ENCODE measurements around the gene ELP4.
A peak's percentile ranks its signal among the peaks of the same experiment; 100 is the strongest.
"Not testable (repeated sequence)": the region's sequence is repeated elsewhere in the genome, so short reads cannot be mapped to it uniquely, and the experiment has no call there.

ELP4 gene

GRCh38 chr11:31509429-31510345, at the start of gene ELP4, which contains the start of gene IMMP1L:
ELP4 (plus strand) TSS chr11:31509767; CDS start chr11:31509785, 18 bp downstream.
IMMP1L (minus strand) TSS chr11:31509622; CDS start chr11:31463276, 46,346 bp downstream.
- DNase-seq (ENCODE audit: low read depth): peak; percentile 93

- no peak for DNase-seq (ENCODE audit: low read depth)
Observed at GRCh38 chr11:31464436-31464835, 45.1 kb upstream of the ELP4 start.

GRCh38 chr11:31474083-31474482, 35.5 kb upstream of the ELP4 start:
- DNase-seq (ENCODE audit: low read depth): no peak

GRCh38 chr11:31477528-31478222, 31.9 kb upstream of the ELP4 start:
- no peak for DNase-seq (ENCODE audit: low read depth)

- DNase-seq (ENCODE audit: low read depth): no peak
Observed at GRCh38 chr11:31478223-31478590, 31.4 kb upstream of the ELP4 start.

- DNase-seq (ENCODE audit: low read depth): no peak
Observed at GRCh38 chr11:31479066-31479465, 30.5 kb upstream of the ELP4 start.

- no peak for DNase-seq (ENCODE audit: low read depth)
Observed at GRCh38 chr11:31480930-31481329, 28.6 kb upstream of the ELP4 start.

- DNase-seq (ENCODE audit: low read depth): no peak
Observed at GRCh38 chr11:31484497-31484896, 25.1 kb upstream of the ELP4 start.

GRCh38 chr11:31487848-31488247, 21.7 kb upstream of the ELP4 start:
- peak; percentile 17 for DNase-seq (ENCODE audit: low read depth)

GRCh38 chr11:31492320-31492913, 17.1 kb upstream of the ELP4 start:
- no peak for DNase-seq (ENCODE audit: low read depth)

- DNase-seq (ENCODE audit: low read depth): no peak
Observed at GRCh38 chr11:31493235-31493634, 16.3 kb upstream of the ELP4 start.

GRCh38 chr11:31493762-31494161, 15.8 kb upstream of the ELP4 start:
- DNase-seq (ENCODE audit: low read depth): not testable (repeated sequence)

- DNase-seq (ENCODE audit: low read depth): no peak
Observed at GRCh38 chr11:31499576-31500178, 9.9 kb upstream of the ELP4 start.

GRCh38 chr11:31500560-31500959, 9.0 kb upstream of the ELP4 start:
- no peak for DNase-seq (ENCODE audit: low read depth)

- peak; percentile 20 for DNase-seq (ENCODE audit: low read depth)
Observed at GRCh38 chr11:31509051-31509428, 527 bp upstream of the ELP4 start.

- DNase-seq (ENCODE audit: low read depth): no peak
Observed at GRCh38 chr11:31512117-31512516, 2.5 kb downstream of the ELP4 start.

GRCh38 chr11:31521497-31522150, 12.1 kb downstream of the ELP4 start:
- no peak for DNase-seq (ENCODE audit: low read depth)

- DNase-seq (ENCODE audit: low read depth): no peak
Observed at GRCh38 chr11:31529189-31529588, 19.6 kb downstream of the ELP4 start.

- no peak for DNase-seq (ENCODE audit: low read depth)
Observed at GRCh38 chr11:31529701-31530100, 20.1 kb downstream of the ELP4 start.

- no peak for DNase-seq (ENCODE audit: low read depth)
Observed at GRCh38 chr11:31531293-31531692, 21.7 kb downstream of the ELP4 start.

- DNase-seq (ENCODE audit: low read depth): no peak
Observed at GRCh38 chr11:31535479-31535878, 25.9 kb downstream of the ELP4 start.

GRCh38 chr11:31542862-31543261, 33.3 kb downstream of the ELP4 start:
- no peak for DNase-seq (ENCODE audit: low read depth)
